ENCODE measurements around the gene DBH.

Gene DBH

DNA sequence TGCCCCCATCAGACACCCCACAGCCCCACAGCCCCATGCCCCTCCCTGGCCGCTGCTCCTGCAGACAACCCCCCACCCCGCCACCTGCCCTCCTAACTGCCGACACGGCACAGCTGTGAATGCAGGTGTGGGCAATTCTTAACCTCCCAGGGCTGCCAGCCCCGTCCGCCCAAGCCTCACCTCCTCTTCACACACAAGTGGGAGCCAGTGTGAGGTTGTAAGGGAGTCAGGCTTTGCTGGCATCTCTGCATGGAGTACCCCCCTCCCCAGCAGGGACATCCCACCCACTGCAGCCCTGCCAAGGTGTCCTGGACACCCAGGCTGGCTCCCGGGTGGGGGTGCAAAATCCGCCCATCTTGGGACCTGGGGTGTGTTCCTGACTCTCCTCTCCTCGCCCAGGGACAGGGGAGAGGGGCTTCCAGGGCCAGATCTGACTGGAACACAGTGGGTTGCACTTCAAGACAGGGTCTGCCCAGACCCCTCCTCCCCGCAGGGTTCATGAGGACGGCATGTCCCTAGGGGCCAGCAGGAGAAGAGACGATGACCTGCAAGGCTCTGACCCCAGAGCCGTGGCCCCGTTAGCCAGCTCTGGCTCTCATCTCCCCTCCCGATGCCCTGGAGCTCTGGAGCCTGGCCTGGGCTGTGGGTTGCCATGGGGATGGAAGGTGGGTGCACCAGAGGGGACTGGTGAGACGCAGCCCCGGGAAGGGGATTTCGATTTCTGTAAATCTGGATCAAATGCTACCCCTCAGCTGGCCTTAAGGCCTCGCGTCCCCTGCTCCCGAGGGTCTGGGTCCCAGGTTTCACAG, 67.6 kb downstream of the DBH start:
- no peak for DNase-seq

- DNase-seq, result no peak
Measured at GRCh38 chr9:133704711-133705181, 68.6 kb downstream of the DBH start.

- no peak for DNase-seq
Measured at GRCh38 chr9:133705576-133705975, 69.4 kb downstream of the DBH start.

DNA sequence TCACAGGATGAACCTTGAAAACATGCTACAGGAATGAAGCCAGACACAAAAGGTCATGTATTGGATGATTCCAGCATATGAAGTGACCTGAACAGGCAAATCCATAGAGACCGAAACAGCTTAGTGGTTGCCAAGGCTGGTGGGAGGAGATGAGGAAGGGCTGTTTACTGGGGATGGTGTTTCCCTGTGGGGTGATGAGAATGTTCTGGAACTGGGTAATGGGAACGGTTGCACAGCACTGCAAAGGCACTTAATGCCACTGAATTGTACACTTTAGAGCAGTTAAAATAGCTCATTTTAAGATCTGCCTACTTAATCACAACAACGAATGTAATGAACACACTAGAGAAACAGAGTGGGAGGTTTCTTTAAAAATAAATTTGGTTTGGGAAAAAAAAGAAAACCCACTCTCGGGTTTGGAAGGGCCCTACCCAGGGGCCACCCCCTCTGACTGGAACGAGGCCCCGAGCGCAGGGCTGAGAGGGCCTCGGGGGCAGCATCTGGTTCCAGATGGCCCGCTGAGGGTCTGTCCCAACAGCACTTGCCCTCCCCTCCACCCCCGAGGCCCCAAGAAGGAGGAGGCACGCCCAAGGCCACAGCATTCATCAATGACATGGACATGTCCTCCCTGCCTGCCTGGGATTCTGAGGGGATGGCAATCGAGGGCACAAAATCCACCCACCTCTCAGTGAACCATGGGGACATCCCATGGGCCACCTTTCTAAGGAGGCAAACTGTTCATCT, 70.3 kb downstream of the DBH start:
- DNase-seq, result no peak

DNA sequence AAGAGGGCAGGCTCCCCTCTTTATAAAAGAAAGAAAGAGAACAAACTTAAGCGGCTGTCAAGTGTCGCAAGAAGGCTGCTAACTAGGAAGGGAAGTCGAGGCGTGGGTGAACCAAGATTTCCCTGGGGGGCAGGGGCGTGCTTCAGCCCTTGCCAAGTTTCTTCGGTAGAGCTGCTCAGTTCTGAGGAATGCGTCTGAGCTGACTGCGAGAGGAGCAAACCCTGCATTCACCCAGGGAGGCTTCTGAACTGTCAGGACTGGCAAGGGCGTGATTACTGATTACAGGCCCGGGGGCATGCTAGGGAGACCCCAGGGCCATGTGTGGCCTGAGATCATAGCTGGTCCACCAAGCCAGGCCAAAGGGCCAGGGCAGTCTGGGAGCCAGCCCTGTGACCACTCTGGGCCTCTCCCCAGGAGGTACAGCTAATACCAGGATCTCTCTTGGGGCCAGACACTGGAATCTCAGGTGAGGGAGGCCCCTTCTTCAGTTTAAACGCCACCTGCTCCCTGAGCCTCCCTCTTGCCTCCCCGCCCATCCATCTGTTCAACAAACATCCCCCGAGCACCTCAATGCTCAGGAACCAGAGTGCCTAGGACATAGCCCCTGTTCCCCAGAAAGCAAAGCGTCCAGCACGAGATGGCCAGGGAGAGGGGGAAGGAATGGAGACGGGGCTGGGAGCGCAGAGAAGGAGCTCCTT, 71.1 kb downstream of the DBH start:
- DNase-seq, result no peak

- DNase-seq, result no peak
Measured at GRCh38 chr9:133707763-133708245, 71.6 kb downstream of the DBH start.

- no peak for DNase-seq
Measured at GRCh38 chr9:133708246-133709014, 72.3 kb downstream of the DBH start.

All from stimulated activated CD4-positive, alpha-beta T cell treated with anti-CD3 and anti-CD28 coated beads, Interleukin-15, amount 100 ng/mL, for 24 hours (primary cell).